HG03460 (cell line): ENCODE results near the gene SIM2.

ENCODE experiments used
- ATAC-seq: cut with Tn5 transposase; IDR thresholded peaks from one replicate; pipeline ENCODE4 v1.9.1; 2021; ENCODE audit not compliant: unreplicated experiment

The SIM2 gene

DNA sequence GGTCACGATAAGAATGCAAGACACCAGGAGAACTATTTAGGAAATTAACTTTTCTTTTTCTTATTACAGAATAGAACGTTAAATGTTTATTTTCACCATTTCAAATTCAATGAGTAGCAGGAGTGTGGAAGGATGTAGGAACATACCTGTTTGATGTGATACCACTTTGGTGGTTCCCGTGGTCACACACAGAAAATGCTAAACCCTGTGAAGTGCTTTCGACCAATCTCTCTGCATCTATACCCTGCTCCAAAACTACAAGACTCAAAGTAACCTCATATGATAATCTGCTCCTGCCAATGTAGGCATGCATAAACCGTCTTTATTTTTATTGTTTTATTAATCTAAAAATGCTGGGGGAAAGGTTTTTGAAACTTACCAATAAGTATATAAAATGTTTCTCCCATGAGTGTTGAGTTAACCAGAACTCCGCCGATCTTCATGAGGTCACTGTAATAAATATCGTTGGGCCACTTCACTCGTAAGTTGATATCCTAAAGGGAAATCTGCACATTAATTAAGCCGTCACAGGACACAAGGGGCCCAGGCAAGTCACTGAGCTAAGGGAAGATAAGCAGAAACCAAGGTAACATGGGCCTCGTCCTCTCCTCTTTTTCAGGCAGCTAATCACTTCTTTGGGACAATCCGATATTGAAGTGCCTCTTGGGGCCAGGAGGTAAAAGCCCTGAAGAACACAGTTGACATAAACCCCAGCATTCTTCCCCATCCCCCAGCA, 60.6 kb downstream of the SIM2 start:
- no peak for ATAC-seq

DNA sequence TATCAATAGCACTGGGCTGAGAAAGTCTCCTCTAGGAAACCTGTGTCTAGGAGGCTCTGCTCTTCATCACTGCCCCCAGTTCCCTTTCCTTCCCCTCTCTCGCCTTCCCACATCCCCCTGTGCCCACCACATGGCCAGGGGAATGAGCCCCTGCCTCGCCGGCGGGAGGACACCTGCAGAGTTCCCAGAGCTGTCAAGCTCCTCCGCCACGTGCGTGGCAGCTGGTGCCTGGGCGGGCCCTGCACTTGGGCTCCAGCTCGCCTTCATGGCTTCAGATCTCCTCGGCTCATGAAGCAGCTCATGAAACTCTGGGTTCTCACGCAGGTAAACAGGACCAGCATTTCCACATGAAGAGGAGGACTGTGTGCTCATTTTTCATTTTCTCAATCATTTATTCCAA, 62.8 kb downstream of the SIM2 start:
- ATAC-seq, result no peak

- no peak for ATAC-seq
Measured at GRCh38 chr21:36762642-36763041, 63.7 kb downstream of the SIM2 start.

DNA sequence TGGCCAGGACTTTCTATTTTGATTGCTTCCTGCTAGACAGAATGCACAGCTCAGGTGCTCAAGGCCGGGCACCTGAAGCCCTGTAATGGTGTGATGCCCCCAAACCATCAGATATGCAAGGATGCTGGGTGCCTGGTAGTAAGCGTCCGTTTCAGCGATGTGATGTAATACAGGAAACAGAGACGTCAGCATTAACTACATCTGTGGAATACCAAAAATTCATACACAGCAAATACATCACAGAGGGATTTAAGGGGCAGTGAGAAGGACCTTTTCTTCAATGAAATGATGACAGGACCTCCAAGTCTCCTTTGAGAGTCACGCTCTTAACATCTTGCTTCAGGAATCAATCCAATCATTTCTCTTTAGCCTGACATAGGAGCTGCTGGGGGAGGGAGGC, 64.4 kb downstream of the SIM2 start:
- ATAC-seq, result no peak

DNA sequence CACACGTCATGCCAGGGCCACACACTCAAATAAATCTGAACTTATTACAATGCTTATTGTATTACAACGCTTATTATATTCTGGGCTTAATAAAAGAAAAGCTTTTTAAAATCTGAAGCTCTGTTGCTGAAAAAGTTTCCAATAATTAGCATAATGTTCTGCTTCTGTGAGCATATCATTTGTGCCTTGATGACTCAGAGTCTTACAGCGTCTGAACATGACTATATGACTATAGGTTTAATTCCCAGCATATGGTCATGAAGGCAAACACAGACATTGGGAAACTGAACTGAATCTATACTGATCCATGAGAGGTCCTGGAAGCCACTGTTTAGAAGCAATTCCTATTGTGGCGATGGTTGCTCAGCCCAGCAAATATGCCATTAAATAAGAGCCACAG, 66.3 kb downstream of the SIM2 start:
- no peak for ATAC-seq

DNA sequence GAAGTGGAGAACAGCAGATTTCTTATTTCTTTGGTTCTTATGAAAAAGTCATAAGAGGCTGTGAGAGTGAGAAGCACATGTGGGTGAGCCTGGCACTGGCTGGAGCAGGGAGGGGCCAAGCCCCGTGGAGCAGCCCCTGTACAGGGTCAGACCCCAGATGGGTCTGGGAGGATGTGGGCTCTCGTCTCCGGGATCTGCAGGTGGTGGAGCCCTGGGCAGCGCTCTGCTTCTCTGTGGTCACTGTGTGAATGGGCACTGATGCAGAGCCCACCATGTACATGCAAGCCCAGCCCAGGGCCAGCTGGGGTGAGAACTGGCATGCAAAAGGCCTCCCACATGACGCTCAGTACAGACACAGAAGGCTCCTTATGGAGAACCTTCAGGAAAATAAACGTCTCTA, 67.6 kb downstream of the SIM2 start:
- ATAC-seq, result no peak

- ATAC-seq, result no peak
Measured at GRCh38 chr21:36767096-36767495, 68.2 kb downstream of the SIM2 start.

DNA sequence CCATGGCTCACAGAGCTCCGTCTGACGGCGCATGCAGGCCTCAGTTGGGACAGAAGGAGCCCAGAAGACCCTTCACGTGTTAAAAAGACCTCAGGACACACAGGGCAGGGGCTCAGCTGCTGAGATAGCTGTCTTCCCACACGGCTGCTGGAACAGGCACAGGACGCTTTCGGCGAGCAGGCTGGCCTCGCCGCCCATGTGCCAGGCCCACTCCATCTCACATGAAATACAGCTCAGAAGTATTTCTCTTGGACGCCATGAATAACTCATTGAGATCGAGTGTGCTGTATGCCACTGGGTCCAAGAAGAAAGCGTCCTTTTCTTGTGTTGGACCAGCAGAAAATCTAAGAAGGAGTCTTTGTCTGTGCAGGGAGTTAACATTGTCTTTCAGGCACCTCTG, 69.6 kb downstream of the SIM2 start:
- ATAC-seq, result no peak

- ATAC-seq, result no peak
Measured at GRCh38 chr21:36769051-36769839, 70.3 kb downstream of the SIM2 start.

DNA sequence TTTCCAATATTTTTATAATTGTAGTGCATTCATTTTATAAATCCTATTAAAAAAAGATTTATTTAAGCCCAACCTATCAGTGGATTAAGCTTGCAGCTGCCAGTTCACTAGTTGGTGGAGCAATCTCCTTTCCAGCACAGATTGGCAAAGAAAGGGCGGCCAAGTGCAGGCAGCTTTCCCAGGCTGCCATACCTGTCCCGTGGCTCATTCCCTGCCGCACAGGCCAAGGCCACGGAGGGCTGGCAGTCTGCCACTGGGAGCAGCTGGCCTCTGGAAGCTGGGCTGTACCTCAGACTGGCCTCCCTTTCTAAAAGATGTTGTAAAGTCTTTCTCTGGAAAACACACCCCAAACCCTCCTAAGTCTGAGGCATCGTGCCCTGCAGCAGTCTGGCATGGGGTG, 74.2 kb downstream of the SIM2 start:
- ATAC-seq, result no peak

DNA sequence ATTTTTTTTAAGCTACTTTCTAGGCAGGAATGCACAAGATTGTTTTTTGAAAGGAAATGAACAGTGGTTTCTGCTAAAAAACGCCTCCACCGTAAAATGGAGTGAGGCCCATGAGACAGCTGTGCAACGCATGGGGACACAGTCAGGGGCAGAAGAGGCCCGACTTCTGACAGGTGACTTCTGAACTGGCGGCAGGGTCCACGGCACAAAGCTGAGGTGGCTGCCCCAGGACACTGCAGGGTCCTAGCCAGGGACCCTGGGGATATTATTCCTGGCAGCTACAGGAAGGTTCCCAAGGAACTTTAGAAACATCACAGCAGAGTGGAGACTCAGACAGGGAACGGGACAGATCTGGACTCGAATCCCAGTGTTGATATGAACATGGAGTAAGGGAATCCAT, 75.1 kb downstream of the SIM2 start:
- no peak for ATAC-seq

DNA sequence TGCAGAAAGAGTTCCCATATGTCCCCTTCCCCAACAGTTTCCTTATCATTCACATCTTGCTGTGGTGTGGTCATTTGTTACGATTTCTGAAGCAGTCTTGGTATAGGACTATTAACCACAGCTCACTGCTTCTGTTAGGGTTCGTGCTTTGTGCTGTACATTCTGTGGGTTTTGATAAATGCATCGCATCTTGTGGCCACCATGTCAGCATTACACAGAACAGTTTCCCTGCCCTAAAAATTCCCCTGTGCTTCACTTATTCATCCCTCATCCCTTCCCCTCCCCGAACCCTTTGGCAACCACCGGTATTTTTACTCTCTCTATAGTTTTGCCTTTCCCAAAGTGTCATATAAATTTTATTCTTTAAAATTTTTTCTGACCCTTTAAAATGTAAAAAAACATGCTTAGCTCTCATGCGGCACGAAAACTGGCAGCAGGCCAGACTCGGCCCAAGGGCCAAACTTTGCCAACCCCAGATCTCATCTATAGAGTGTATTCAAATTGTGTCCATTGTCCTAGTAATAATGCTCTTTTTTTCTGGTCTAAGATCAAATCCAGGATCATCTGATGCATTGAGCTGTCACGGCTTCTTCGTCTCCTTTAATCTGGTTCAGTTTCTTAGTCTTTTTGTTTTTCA, 78.2 kb downstream of the SIM2 start:
- ATAC-seq, result no peak

- ATAC-seq, result no peak
Measured at GRCh38 chr21:36780861-36781260, 81.9 kb downstream of the SIM2 start.

- no peak for ATAC-seq
Measured at GRCh38 chr21:36783612-36784374, 84.9 kb downstream of the SIM2 start.

- ATAC-seq, result no peak
Measured at GRCh38 chr21:36784947-36785346, 86.0 kb downstream of the SIM2 start.

- no peak for ATAC-seq
Measured at GRCh38 chr21:36785615-36786014, 86.7 kb downstream of the SIM2 start.

DNA sequence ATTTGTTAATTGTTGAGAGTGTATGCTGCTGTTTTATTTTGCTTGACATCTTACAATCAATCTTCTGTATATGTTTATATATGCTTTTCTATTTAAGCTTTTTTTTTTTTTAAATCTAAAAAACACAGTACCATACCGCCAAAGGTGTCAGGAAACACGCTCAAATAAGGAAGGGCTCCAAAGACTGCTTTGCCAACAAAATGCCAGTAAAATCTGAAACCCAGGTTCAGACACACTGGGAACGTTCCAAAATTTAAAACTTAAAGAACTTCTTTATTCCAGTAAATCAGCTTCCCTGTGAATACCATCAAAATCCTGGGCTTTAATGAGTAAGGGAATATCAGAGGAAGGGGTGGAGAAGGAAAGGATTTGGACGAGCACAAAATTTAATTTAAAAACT, 87.3 kb downstream of the SIM2 start:
- no peak for ATAC-seq

GRCh38 chr21:36788120-36788638, 89.3 kb downstream of the SIM2 start:
- no peak for ATAC-seq

GRCh38 chr21:36790616-36791015, 91.7 kb downstream of the SIM2 start:
- ATAC-seq, result no peak

GRCh38 chr21:36791180-36791579, 92.3 kb downstream of the SIM2 start:
- ATAC-seq, result no peak
